Body of pancreas (tissue), 4 donors: ENCODE results near the gene ARID4B. TPM values are rescaled to one million over a fixed set of nuclear protein-coding genes. Genes with fewer than 3 reads are reported as not detected.
A peak's percentile ranks its signal among the peaks of the same experiment; 100 is the strongest.
"Not testable (repeated sequence)": the region's sequence is repeated elsewhere in the genome, so short reads cannot be mapped to it uniquely, and the experiment has no call there.

Experiments used
- ATAC-seq: fragments of 150-250 bp; one replicate; pipeline ENCODE4 v1.9.1; 2016
- DNase-seq, 4 donors: peaks; one replicate each; pipeline ENCODE4 v3.0.0-alpha.2; 2019
- H3K27ac ChIP-seq, 4 donors: fragments of 200-600 bp; sonication (generic); 1 replicate in 3 of 4; 2 replicates in 1 of 4; pipeline versions ENCODE4 v1.5.1 to v1.6.1; 2016 to 2019; ENCODE audit warnings: mild to moderate bottlenecking in 1 of 4, mixed read lengths in 1 of 4, moderate library complexity in 1 of 4
- H3K27me3 ChIP-seq, 2 donors: fragments of 200-600 bp; sonication (generic); one replicate each; pipeline ENCODE4 v1.6.0; 2016; ENCODE audit warnings: mild to moderate bottlenecking in 1 of 2
- H3K36me3 ChIP-seq, 2 donors: fragments of 200-600 bp; sonication (generic); replicated peaks in 1 of 2; 2 replicates each; pipeline ENCODE4 v1.5.1; 2016; ENCODE audit warnings: low read depth in 2 of 2; ENCODE audit not compliant: insufficient read depth in 1 of 2
- H3K4me1 ChIP-seq: fragments of 200-600 bp; sonication (generic); one replicate; pipeline ENCODE4 v1.6.0; 2016
- H3K4me3 ChIP-seq, 2 donors: fragments of 200-600 bp; sonication (generic); 1 replicate in 1 of 2; 2 replicates in 1 of 2; pipeline ENCODE4 v1.5.1; 2016 to 2019
- H3K9me3 ChIP-seq, 3 donors: fragments of 200-600 bp; sonication (generic); 1 replicate in 2 of 3; 2 replicates in 1 of 3; pipeline ENCODE4 v1.5.1; 2016
- POLR2A ChIP-seq, 3 donors: fragments of 450-650 bp; IDR thresholded peaks; one replicate each; pipeline ENCODE4 v1.6.1; 2016; ENCODE audit warnings: antibody characterized with exemption in 3 of 3, mild to moderate bottlenecking in 2 of 3
- WGBS, 2 donors: methylation state at CpG; one replicate each; pipeline ENCODE4 v1.1.5; 2017; 5-methylcytosine and 5-hydroxymethylcytosine counted together
- intact Hi-C: fragments of 100-400 bp; cut with DNase I; formaldehyde crosslinking; loops from one replicate; pipeline ENCODE4 v1.15.1; 2023
- total RNA-seq, 2 donors: library from RNA; depleted of rRNA; stranded (reverse); fragments of >200 nt; gene quantifications; one replicate each; pipeline ENCODE4 v1.1.0, GENCODE V29; 2016
- TF ChIP-seq, protein P1 (sequence below), 7 experiments: fragments of 450-650 bp in 4 of 7; fragments of 200-600 bp in 3 of 7; sonication (generic) in 3 of 7; IDR thresholded peaks; one replicate each; pipeline ENCODE4 v1.5.1; 2016 to 2019; ENCODE audit warnings: antibody characterized with exemption in 7 of 7

Gene ARID4B
- total RNA-seq, 2 donors from 2014 or later = 27.7 to 35.3 TPM

DNA sequence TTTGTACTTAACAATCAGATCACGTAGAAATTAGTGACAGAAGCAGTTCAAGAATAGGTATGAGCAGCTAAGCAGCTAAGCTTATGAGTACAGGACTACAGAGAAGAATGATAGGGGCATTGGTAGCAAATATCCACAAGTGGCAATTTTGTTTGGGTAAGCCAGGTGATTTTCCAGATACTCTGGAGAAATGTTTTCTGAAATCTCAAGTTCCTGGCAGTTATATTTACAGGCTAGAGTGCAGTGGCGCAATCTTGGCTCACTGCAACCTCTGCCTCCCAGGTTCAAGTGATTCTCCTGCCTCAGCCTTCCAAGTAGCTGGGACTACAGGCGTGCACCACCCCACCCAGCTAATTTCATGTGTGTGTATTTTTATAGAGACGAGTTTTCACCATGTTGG is 55.1 kb downstream of the ARID4B start:
- DNase-seq (no peak), ATAC-seq (no peak)
- H3K9me3 ChIP-seq = no peaks in the 10 kb centered on the region
- H3K36me3 ChIP-seq = no peaks in the 10 kb centered on the region
- 60 to 64% methylated on average over 4 of the region's 4 CpGs for WGBS, 2 donors
- no peak overlapping the region for H3K4me3 ChIP-seq
- intact Hi-C loops = no loop called here
- peak overlapping the region in 2 of 4 donors; percentile 24 to 45 for H3K27ac ChIP-seq
- TF ChIP-seq, protein P1, sequence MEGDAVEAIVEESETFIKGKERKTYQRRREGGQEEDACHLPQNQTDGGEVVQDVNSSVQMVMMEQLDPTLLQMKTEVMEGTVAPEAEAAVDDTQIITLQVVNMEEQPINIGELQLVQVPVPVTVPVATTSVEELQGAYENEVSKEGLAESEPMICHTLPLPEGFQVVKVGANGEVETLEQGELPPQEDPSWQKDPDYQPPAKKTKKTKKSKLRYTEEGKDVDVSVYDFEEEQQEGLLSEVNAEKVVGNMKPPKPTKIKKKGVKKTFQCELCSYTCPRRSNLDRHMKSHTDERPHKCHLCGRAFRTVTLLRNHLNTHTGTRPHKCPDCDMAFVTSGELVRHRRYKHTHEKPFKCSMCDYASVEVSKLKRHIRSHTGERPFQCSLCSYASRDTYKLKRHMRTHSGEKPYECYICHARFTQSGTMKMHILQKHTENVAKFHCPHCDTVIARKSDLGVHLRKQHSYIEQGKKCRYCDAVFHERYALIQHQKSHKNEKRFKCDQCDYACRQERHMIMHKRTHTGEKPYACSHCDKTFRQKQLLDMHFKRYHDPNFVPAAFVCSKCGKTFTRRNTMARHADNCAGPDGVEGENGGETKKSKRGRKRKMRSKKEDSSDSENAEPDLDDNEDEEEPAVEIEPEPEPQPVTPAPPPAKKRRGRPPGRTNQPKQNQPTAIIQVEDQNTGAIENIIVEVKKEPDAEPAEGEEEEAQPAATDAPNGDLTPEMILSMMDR (IDR thresholded peaks at IDR 0.05) = no peak
- TF ChIP-seq POLR2A (IDR thresholded peaks at IDR 0.05) = no peak
- peaks cover 38% of the 10 kb centered on the region for H3K4me1 ChIP-seq
- no peaks in the 10 kb centered on the region for H3K27me3 ChIP-seq

DNA sequence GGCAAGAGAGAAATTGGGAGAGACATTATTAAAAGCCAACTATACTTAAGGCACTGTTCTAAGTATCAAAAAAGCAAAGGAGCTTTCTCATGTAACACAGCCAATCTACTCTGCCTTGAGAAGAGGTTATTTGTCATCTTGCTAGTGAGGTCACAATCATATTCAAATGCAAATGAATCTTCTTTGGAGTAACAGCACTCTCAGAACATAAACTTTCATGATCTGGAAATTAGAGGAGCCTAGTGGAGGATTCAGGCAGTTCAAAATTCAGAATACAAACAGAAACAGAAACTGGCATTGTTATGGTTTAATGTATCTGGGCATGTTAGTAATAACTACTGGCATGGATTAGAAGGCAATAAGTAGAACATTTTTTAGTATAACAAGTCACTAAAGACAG is 57.4 kb downstream of the ARID4B start:
- no peak for ATAC-seq
- H3K9me3 ChIP-seq = no peaks in the 10 kb centered on the region
- H3K4me1 ChIP-seq = peaks cover 35% of the 10 kb centered on the region
- H3K27ac ChIP-seq = peak overlapping the region in 1 of 4 donors; percentile 4
- intact Hi-C loops = no loop called here
- no peaks in the 10 kb centered on the region for H3K27me3 ChIP-seq
- H3K4me3 ChIP-seq = no peak overlapping the region
- no peak for DNase-seq
- no peaks in the 10 kb centered on the region for H3K36me3 ChIP-seq
- no peak for TF ChIP-seq POLR2A (IDR thresholded peaks at IDR 0.05)
- TF ChIP-seq, protein P1 (IDR thresholded peaks at IDR 0.05) = no peak

DNA sequence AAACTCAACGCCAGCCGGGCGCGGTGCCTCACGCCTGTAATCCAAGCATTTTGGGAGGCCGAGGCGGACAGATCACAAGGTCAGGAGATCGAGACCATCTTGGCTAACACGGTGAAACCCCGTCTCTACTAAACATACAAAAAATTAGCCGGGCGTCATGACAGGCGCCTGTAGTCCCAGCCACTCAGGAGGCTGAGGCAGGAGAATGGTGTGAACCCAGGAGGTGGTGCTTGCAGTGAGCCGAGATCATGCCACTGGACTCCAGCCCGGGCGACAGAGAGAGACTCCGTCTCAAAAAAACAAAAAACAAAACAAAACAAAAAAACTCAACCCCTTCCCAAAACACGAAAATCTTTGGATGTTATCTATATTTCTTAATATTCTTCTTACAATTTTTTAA is 58.0 kb downstream of the ARID4B start:
- H3K27ac ChIP-seq, H3K27me3 ChIP-seq, H3K4me3 ChIP-seq, H3K36me3 ChIP-seq, H3K9me3 ChIP-seq, ATAC-seq, DNase-seq: not testable (repeated sequence)
- 88 to 94% methylated on average over 18 of the region's 18 CpGs for WGBS, 2 donors
- H3K4me1 ChIP-seq = peaks cover 33% of the 10 kb centered on the region
- intact Hi-C loops = loop anchor here (10.0 kb wide), 1 partner anchor 55 kb away; the partner anchor contains the start of genes ARID4B and GGPS1

DNA sequence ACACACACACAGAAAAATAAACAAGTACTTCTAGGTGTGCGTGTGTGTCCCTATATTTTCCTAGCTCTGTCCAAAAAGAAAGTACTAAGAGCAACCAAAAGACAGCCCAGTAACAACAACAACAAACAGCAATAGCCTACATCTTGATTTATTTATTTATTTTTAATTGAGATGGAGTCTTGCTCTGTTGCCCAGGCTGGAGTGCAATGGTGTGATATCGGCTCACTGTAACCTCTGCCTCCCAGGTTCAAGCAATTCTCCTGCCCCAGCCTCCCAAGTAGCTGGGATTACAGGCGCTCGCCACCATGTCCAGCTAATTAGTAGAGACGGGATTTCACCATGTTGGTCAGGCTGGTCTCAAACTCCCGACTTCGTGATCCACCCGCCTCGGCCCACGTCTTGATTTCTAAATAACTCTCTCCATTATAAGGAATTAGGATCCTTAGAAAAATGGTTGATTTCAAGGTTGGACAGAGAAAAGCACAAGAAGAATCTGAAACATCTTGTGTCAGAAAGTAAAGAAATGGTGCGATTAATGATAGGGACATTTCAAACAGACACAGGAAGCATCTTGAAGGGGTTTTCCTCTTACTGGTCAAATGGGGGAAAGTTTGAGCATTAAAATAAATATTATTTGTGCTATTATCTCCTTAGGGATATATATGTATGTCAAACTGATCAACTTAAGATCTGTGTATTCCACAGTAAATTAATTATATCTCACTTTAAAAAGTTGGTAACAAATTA is 59.4 kb downstream of the ARID4B start:
- peaks cover 32% of the 10 kb centered on the region for H3K4me1 ChIP-seq

DNA sequence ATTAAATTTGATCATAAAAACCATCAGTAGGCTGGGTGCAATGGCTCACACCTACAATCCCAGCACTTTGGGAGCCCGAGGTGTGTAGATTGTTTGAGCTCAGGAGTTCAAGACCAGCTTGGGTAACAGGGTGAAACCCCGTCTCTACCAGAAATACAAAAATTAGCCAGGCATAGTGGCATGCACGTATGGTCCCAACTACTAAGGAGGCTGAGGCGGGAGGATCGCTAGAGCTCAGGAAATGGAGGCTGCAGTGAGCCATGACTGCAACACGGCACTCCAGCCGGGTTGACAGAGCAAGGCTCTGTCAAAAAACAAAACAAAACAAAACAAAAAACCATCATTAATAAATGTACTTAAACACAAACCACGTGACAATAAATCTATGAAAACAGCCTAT is 61.0 kb downstream of the ARID4B start:
- ATAC-seq = no peak
- no peak for TF ChIP-seq POLR2A (IDR thresholded peaks at IDR 0.05)
- TF ChIP-seq, protein P1 (IDR thresholded peaks at IDR 0.05) = no peak
- no peaks in the 10 kb centered on the region for H3K27me3 ChIP-seq
- intact Hi-C loops = loop anchor here (10.0 kb wide), 1 partner anchor 58 kb away; the partner anchor contains the start of genes ARID4B and GGPS1
- H3K36me3 ChIP-seq = no peaks in the 10 kb centered on the region
- DNase-seq = no peak
- H3K4me1 ChIP-seq = peaks cover 23% of the 10 kb centered on the region
- no peaks in the 10 kb centered on the region for H3K9me3 ChIP-seq
- no peak overlapping the region for H3K4me3 ChIP-seq
- no peak overlapping the region for H3K27ac ChIP-seq
- 96 to 98% methylated on average over 8 of the region's 8 CpGs for WGBS, 2 donors

More for the DNA sequence above, 59.4 kb downstream of the ARID4B start:
- Histone ChIP-seq H3K27me3 (no peaks in the 10 kb centered on the region), H3K4me3 (no peak overlapping the region), H3K36me3 (no peaks in the 10 kb centered on the region), H3K9me3 (no peaks in the 10 kb centered on the region), H3K27ac (no peak overlapping the region)
- DNase-seq = no peak
- ATAC-seq = no peak
- intact Hi-C loops = loop anchor here (10.0 kb wide), 1 partner anchor 56 kb away; the partner anchor contains the start of genes ARID4B and GGPS1
- WGBS, 2 donors = 95 to 96% methylated on average over 11 of the region's 11 CpGs
- no peak for TF ChIP-seq POLR2A (IDR thresholded peaks at IDR 0.05)
- TF ChIP-seq, protein P1 (IDR thresholded peaks at IDR 0.05) = no peak
